ENCODE results near the gene MMP24OS. TPM values are rescaled to one million over a fixed set of nuclear protein-coding genes. Genes with fewer than 3 reads are reported as not detected.

MMP24OS gene
- total RNA-seq, 1 experiment from 2014 or later, result 10.7 TPM

DNA sequence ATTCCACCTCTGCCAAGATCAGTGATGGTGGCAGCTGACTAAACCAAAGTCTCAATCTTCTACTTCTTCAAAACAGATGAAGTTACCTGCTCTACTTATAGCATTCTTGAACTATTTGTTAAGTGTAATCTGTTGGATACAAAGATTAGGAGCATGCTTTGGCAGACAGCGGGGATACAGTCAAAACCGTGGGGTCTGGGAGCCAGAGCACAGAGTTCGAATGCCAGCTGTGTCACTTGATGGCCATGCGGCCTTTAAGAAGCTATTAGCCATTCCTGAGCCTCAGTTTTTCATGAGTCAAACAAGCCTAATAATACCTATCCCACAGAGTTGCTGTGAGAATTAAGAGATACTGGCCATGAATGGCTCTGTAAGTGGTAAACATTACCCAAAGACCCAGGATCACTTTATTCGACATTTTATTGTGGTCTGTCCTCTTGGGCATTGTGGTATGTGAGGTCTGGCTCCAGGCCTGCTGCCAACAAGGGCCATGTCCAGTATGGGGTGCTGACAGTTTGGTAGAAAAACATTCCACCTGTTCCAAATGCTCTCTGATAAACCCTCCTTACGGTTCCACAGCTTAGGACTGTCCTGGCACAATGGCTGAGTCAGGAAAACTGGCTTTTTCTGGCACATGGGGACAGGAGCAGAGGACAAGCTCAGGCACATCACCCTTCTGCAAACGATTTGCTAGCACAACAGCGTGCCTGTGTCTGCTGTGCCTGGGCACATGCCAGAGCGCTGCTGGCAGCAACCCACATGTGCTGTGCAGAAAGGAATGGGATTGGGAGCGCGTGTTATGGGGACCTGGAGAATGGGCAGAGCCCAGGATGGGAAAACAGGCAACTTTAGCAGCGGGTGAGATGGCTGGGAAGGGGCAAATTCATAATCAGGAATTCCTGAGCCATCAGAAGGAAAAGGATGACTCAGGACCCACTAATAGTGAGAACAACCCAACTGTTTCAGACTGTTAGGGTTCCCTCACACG is 30.0 kb upstream of the MMP24OS start:
- in situ Hi-C loops (cut with HindIII; ENCODE audit: low sequenced_read_pairs), result no loop called here
- DNase-seq (ENCODE audit: low spot score), result peak; percentile 73

DNA sequence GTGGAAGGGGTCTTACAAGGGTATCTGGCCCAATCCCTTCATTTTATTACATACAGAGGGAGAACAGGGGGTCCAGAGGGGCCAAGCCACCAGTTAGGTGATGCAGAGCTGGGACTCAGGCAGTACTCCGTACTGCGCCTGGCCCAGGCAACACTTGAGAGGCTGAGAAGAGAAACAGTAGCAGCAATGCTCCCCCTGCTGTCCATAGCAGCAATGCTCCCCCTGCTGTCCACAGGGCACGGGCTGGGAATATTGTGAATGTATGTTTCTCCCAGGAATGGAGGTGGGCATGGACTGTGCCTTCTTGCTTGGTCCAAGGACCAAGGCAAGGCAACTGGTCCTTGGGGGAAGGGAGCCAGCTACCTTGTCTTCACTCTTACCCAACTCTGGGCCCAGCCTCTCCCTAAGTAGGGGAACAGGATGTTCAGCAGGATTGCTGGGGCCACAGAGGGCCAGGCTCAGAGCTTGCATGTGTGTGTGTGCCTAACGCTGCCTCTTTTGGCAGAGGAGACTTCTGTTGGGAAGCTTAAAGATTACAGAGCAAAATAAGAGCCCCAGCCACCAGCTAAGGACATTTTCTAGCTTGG is 29.1 kb upstream of the MMP24OS start:
- in situ Hi-C loops (cut with HindIII; ENCODE audit: low sequenced_read_pairs), result no loop called here
- DNase-seq (ENCODE audit: low spot score), result peak; percentile 84

DNA sequence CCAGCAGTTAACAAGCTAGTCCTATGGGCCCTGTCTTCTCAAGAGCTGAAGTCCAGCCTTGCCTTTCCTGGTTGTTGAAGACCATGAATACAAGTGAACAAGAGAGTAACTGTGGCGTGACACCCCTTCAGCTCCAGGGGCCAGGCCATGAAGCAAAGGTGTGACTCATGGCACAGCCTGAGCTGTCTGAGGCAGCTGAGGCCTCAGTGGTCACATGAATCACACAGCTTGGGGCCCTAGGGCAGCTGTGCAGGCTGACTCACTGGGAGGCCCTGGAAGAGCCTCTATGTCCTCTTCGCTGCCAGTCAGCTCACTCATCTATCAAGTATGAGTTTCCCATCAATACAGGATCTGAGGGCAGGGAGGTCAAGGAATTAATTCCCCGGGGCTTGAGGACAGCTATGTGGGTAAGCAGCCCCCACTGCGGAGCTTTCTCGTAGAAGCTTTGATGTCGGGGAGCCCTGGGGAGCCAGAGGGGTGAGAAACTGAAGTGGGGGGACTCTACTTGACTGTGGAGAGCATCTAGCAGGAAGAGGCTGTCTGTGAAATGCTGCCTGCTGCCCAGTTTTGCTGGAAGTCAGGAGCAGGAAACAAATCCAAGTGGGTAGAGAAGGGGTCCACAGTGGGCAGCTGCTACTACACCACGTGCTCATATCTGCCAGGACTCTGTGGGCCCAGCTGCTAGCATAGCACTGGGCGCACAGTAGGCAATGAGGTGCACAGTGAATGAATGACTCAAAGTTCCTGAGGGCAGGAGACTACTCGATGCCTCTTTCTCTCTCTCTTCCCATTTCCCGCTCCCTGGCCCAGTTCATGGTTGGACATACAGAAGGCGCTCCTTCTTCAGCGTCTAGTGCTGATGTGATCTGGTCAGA is 28.0 kb upstream of the MMP24OS start:
- in situ Hi-C loops (cut with HindIII; ENCODE audit: low sequenced_read_pairs), result no loop called here
- no peak for DNase-seq (ENCODE audit: low spot score)

DNA sequence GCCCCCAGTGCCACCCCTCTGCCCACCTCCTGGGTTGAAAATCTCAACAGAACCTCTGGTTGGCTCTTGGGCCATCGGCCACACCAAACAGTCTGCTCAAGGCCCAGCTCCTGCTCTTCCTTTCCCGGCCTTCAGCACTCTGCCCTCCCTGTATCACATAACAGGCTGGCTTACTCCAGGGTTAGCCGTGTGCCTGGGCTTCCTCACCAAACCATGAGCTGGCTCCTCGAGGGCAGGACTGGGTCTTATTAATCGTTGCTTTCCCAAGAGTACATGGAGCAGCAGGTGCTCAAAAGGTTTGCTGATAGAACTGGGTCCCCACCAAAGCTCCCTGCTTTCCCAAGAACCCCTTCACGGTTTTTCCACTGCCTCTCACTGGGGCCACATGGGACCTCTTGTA is 27.0 kb upstream of the MMP24OS start:
- in situ Hi-C loops (cut with HindIII; ENCODE audit: low sequenced_read_pairs), result no loop called here
- DNase-seq (ENCODE audit: low spot score), result no peak

DNA sequence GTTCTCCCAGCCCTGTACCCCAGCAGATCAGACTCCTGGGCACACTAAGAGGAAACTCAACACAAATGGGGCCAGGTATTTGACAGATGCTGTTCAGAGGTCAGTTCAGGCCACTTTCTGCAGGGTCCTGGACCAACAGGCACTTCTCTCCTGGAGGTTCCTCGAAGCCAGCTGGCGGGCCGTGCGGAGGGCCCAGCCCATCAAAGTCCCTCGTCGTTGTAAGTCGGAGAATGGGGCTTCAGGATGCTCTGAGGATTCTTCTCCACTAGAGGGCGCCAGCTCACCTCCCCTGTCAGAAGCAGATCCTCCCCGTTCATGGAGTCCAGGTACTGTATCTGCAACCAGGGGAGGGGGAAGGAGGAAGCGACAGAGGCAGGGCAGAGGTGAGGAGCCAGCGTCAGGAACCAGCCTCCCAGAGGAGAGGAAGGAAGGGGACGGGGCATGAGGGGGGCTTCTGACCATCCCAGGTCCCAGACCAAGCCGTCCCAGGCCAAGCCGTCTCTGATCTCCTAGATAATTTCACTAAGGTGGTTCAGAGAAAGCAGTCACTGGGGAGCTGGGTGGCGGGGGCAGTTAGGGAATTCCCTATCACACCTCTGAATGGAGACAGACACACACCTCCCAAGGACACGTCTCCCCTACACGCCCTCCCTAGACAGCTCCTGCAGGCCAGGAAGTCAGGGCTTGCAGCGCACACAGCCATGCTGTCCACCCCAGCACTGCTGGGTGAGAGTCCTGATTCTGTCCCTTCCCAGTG is 26.0 kb upstream of the MMP24OS start:
- in situ Hi-C loops (cut with HindIII; ENCODE audit: low sequenced_read_pairs), result no loop called here
- DNase-seq (ENCODE audit: low spot score), result peak; percentile 86

DNA sequence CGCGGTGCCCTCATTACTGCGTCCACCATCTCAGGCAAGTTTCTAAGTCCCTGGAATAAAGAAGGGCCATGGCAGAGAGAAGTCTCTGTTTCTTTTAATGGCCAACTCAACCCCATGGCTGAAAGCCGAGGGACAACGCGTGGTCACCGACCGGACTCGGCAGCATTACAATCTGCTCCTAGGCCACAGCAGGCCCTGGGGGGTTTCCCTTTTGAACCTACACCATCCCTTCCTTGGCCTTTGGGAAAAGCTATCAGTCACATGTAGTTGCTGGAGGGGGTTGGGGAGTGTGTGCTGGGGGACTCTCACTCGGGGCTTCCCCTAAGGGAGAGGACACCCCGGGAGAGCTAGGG is 25.4 kb upstream of the MMP24OS start:
- in situ Hi-C loops (cut with HindIII; ENCODE audit: low sequenced_read_pairs), result no loop called here
- no peak for DNase-seq (ENCODE audit: low spot score)

DNA sequence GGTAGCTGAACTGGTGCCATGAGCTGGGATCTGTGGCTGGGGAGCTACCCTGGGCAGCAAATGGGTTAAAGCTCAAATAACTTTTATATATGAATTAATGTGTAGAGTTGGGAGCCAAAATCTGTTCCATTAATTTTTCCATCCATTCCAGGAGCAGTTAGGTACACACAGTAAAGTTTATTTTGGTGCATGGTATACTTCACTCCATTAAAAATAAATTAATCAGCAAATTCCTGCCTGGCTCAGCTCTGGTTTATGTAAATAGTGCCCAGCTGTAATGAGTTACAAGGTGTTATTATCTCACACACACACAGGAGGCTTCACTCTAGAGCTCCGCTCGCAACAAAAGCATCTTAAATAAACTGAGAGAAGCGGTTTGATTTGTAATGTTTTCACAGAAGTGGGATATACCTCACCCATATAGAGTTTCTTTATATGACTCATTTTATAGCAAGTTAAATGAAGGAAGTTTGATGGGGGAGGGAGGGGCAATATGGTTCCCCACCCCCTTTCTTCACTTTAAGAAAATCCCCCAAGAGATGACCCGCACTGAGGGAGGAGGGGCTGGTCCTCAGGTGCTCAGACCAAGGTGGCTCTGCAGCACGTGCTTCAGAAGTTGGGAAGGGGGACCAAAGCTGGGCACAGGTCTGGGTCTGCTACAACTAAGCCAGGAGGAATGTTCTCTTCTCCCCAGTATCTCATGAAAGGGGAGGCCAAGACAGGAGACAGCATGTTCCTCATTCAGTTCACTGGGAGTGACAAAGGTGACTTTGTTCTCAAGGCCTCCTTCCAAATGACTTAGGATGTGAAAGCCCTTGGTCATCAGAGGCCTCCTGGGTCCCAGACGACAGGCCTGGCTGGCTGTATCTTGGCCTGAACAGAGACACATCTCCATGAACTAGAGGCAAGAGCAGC is 24.8 kb upstream of the MMP24OS start:
- DNase-seq (ENCODE audit: low spot score), result no peak
- in situ Hi-C loops (cut with HindIII; ENCODE audit: low sequenced_read_pairs), result no loop called here

DNA sequence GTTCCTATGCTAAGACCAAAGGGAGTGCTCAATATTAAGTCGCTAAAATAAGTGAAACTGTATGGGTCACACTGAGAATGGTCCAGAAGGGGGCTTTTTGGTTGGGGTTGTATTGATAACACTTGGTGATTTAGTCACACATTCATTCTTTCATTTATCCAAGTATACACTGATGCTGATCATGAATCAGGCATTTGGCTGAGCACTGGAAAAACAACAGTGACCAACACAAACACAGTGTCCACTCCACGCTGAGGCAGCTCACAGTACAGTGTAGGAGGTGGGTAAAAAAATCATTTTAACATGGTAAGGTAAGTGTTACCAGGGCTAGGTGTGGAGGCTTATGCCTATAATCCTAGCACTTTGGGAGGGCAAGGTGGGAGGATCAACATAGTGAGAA is 23.5 kb upstream of the MMP24OS start:
- no peak for DNase-seq (ENCODE audit: low spot score)
- in situ Hi-C loops (cut with HindIII; ENCODE audit: low sequenced_read_pairs), result no loop called here

DNA sequence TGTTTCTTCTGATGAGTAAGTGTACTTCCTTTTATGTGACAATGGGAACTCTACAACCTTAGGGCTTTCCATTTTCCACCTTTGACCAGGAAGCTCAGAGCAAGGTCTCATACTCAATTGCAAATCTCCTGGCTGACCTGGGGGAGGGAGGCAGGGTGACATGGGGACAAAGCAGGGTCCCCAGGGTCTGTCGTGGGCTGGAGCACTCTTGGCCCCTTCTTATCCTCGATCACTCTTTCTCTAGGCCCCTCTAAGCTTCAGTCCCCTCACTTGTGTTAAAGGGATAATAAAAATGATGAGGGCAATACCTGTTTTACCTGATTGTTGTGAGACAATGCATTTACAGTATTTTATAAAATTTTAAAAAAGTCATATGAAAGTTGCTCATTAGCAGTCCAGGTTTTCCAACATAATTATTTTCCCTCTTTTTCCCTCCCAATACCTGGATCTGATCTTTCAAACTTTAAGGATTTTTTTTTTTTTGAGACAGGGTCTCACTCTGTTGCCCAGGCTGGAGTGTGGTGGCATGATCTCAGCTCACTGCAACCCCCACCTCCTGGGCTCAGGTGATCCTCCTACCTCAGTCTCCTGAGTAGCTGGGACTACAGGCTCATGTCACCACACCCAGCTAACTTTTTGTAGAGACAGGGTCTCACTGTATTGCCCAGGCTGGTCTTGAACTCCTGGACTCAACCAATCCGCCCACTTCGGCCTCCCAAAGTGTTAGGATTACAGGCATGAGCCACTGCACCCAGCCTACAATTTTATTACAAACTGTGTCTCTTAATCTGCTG is 22.7 kb upstream of the MMP24OS start:
- no peak for DNase-seq (ENCODE audit: low spot score)
- in situ Hi-C loops (cut with HindIII; ENCODE audit: low sequenced_read_pairs), result no loop called here

DNA sequence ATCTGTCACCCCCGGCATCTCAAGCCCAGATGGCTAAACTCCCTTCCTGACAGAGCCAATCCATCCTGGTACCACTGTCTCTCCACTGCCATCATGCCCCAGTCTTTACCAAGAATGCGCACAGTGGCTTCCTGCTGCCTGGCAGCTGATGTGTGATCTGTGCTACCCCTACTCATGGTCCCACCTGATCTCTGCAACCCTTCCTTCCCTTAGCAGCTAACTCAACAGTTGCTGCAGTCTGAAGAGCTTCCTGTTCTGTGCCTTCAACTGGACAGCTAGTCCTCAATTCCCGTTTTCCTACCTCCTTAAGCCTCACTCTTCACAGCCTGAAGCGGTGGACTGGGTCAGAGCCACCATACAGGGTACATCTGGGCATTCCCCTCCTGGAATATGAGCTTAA is 21.9 kb upstream of the MMP24OS start:
- no peak for DNase-seq (ENCODE audit: low spot score)
- in situ Hi-C loops (cut with HindIII; ENCODE audit: low sequenced_read_pairs), result no loop called here

DNA sequence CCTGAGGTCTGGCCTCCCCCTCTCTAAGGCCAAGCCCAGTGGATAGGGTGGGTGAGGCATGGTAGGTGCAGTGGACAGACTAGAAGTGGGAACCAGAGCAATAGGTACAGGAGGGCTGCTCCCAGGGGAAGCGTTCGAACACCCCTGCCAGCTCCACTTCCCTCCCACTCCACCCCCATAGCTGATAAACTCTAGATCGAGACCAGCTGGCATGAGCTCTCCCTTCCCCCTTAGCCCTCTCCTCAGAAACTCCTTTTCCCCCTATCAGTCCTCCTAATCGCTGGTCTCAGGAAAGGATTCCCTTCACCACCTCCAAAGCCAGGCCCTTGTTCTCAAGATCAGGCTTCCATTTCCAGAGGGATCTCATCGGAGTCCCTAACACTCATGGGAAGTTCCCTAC is 20.3 kb upstream of the MMP24OS start:
- DNase-seq (ENCODE audit: low spot score), result no peak
- in situ Hi-C loops (cut with HindIII; ENCODE audit: low sequenced_read_pairs), result no loop called here

DNA sequence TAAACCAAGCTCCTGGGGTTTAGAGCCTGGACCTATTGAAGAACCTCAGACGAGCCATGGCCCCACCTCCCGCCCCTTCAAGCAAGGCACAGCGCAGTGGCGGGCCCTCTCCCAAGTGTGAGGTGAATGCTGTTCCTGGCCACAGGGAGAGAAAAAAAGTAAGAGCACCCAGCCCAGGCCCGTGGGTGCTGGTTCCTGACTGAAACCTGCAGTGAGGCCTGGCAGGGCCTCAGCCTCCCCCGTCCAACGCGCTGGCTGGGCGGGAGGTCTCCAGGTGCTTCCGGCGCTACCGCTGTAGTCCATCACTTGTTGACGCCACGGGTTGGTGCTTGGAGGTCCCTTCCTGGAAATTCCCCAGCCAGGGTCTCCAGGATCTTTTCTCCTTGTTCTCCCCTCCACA is 19.8 kb upstream of the MMP24OS start:
- DNase-seq (ENCODE audit: low spot score), result no peak
- in situ Hi-C loops (cut with HindIII; ENCODE audit: low sequenced_read_pairs), result no loop called here

DNA sequence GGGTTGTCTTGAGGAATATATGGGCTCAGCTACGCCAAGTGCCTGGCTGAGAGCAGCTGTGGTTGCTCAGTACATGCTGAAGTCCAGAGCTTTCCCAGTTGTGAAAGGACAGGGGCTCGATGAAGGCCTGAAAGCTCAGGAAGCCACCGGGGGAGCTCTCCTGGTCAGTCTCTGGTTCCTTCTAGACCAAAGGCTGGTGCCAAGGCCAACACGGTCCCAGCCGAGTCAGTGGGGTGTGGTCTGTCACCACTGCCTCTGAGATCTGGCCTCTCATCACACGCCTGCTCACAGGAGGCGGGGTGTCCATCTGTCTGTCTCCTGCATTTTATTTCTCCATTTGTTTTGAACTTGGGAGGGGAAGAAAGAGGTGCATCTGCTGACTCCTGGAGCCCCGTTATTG is 19.2 kb upstream of the MMP24OS start:
- DNase-seq (ENCODE audit: low spot score), result no peak
- in situ Hi-C loops (cut with HindIII; ENCODE audit: low sequenced_read_pairs), result no loop called here

DNA sequence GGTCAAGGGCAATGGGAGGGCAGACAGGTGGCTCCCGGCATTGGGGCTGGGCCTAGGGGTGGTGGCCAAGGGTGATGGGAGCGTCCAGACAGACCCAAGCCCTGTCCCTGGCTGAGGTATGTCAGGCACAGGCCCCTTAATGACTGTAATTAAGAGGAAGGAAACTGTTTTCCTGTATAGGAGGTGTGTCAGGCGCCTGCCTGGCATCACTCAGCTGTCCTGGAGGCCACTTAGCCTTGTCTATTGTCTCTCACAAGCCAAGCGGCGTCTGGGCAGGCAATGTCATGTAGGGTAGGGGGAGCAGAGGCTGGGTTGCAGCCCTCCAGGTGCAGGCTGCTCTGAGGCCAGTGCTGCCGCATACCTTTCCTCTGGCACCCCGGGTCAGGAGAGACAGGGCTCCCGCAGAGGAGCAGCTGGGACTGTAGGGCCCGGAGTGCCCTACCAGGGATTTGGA is 18.2 kb upstream of the MMP24OS start:
- in situ Hi-C loops (cut with HindIII; ENCODE audit: low sequenced_read_pairs), result no loop called here
- DNase-seq (ENCODE audit: low spot score), result no peak

DNA sequence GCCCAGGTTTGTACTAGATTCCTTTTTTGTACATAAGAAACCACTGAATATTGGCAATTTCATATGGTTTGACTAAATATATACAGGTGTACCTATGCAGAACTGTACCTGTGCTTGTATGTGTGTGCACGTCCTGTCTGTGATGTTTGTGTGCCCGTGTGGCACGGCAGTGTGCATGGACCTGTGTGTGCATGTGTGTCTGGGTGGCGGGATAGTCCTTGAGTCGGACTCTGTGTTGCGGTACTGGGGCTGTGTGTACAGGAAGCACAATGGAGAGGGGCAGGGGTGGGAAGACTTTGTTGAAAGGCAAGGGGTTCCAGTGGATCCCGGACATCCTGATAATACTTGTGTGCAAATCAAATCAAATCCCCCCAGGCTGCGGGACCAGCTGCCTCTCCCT is 17.8 kb upstream of the MMP24OS start:
- DNase-seq (ENCODE audit: low spot score), result no peak
- in situ Hi-C loops (cut with HindIII; ENCODE audit: low sequenced_read_pairs), result no loop called here

DNA sequence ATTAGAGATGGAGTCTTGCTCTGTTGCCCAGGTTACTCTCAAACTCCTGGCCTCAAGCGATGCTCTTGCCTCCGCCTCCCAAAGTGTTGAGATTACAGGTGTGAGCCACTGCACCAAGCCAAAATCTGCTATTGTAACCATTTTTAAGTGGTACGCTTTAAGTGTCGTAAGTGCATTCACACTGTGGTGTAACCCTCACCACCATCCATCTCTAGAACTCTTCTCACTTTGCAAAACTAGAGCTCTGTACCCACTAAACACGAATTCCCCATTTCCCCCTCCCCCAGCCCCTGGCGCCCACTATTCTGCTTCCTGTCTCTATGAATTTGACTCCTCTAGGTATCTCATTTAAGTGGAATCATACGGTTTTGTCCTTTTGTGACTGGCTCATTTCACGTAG is 17.1 kb upstream of the MMP24OS start:
- in situ Hi-C loops (cut with HindIII; ENCODE audit: low sequenced_read_pairs), result no loop called here
- no peak for DNase-seq (ENCODE audit: low spot score)

DNA sequence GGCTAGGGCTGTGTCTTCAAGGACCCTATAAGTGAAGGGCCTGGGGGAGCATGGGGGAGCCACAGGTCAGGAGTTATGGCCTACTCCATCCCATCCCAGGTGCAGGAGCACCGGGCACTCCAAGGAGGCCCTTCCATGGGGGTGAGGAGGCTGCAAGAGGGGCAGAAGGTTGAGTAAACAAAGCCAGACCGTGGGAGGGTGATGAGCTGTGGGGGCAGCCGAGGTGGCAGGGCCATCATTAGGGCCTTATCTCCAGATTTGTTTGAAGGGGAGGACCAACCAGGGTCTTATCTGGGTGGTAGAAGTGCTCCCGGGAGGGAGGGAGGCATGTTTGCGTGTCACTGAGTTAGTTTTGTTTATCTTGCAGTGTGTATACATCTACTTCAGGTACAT is 16.4 kb upstream of the MMP24OS start:
- in situ Hi-C loops (cut with HindIII; ENCODE audit: low sequenced_read_pairs), result no loop called here
- DNase-seq (ENCODE audit: low spot score), result no peak
